Stimulated activated CD4-positive, alpha-beta T cell treated with anti-CD3 and anti-CD28 coated beads, TNF-alpha, amount 100 ng/mL, for 4 hours (primary cell): ENCODE measurements around the gene TSGA10IP.

Source experiments
- DNase-seq, 3 experiments: peaks; one replicate each; pipeline ENCODE4 v3.0.0-alpha.2; 2020; ENCODE audit warnings: low read depth in 3 of 3

The TSGA10IP gene

DNA sequence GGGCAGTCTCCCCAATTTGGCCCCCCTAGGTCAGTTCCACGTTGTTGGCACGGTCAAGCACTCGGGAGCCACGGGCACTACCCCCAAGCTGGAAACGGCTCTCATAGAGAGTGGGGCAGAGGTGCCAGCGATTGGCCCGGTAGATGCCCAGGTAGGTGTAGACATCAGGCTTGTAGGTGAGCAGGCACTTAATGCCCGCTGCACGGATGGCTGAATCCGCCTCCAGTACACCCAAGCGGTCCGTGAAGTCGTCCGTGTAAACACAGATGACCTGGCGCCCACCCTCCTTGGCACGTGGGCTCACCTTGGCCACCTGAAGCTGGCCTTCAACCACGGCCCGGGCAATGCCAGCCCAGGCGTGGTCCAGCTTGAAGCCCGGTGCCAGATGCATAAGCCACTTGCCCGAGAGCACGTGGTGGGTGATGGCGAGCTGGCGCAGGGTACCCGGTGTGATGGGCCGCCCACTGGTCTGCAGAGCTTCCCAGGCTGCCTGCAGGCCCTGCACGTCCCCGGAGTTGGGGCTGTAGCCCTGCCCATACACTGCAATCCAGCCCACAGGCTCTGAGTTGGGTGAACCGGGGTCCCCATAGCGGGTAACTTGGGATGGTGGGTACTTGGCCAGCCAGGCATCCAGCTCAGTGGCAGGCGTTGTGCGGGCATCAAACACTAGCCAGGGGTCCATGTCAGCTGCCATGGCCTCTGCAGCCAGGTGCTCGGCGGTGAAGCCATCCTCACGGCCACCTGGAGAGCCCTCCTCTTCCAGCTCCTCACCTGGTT lies 27.7 kb upstream of the TSGA10IP start:
- no peak for DNase-seq

- no peak for DNase-seq
Observed at GRCh38 chr11:65918211-65919140, 26.8 kb upstream of the TSGA10IP start, which contains the start of gene C11orf68. Gene C11orf68 (minus strand): TSS chr11:65919062. CDS start chr11:65919031, 31 bp downstream.

DNA sequence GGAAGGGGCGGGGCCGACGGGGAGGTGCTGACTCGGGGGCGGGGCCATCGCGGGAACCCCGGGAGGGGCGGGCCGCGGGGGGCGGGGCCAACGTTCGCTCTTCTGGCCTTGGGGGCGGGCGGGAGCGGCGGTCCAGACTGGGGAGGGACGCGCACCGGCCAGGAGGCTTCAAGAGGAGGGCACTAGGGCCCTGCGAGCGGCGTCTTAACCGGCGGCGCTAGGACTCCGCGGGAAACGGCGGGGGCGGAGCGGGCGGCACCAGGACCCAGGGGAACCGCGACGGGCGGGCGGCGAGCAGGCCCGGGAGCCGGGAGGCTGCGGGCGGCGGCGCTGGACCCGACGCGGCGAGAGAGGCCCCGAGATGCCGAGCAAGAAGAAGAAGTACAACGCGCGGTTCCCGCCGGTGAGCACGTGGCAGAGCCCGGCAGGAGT lies 26.1 kb upstream of the TSGA10IP start, which contains the start of gene DRAP1:
Gene DRAP1, plus strand, starts transcription at position 286 of the 432 bp plus-strand sequence. Its CDS starts 76 bp downstream, at position 362.
- DNase-seq = peak; percentile 99

GRCh38 chr11:65919573-65920371 lies 25.5 kb upstream of the TSGA10IP start:
- DNase-seq = peak in 2 of 3 experiments; percentile 41 to 56

DNA sequence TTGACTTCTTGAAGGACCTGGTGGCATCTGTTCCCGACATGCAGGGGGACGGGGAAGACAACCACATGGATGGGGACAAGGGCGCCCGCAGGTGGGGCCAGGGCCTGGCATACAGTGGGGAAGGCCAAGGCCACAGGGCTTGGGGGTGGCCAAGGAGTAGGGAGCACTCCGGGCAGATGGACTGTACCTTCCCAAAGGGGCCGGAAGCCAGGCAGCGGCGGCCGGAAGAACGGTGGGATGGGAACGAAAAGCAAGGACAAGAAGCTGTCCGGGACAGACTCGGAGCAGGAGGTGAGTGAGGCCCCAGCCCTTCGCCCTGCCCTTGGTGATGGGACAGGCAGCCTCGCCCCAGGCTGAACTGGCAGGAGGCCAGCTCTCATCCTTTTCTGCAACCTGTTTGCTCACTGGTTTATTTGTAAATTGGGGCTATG lies 24.9 kb upstream of the TSGA10IP start:
- no peak for DNase-seq

DNA sequence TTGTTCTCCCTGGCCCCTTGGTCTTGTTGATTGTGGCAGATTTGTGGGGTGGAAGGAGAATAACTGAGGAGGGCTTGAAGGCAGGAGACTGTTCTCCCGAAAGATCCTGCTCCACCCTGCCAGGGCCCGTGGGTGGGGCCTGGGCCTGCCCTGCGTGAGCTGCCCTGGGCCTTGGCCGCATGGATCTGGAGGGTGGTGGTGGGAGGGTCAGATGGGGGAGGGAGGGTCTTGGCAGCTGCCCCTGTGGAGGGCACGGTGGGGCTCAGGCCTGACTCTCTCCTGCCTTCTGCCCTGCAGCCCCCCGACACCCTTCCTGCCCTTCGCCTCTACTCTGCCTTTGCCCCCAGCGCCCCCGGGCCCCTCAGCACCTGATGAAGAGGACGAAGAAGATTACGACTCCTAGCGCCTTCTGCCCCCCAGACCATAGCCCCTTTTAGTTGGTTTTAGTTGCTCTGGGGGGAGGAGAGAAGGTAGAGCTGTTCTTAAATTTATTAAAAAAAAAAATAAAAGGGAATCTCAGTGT lies 24.2 kb upstream of the TSGA10IP start:
- DNase-seq = no peak

- DNase-seq = no peak
Observed at GRCh38 chr11:65921876-65922275, 23.4 kb upstream of the TSGA10IP start.

GRCh38 chr11:65922565-65922964 lies 22.7 kb upstream of the TSGA10IP start:
- no peak for DNase-seq

DNA sequence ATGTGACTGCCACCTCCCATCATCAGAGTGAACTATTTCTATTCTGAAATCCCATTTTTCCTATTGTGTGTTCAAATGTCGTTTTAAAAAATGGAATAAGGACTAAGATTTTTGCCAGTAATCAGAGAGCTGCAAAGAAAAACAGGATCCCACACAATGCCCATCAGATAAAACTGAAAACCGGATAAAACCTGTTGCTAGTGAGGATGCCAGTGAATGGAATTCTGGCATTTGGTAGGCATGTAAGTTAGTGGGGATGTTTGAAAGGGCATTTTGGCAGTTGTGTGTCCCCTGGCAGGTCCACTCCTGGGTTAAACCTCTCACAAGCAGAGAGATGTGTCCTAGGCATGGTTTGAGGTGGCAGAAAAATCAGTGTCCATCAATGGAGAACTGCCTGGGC lies 19.9 kb upstream of the TSGA10IP start:
- DNase-seq = no peak

- DNase-seq = peak; percentile 34 to 64 (median 54)
Observed at GRCh38 chr11:65927904-65928397, 17.3 kb upstream of the TSGA10IP start.

- DNase-seq = no peak
Observed at GRCh38 chr11:65928667-65929066, 16.6 kb upstream of the TSGA10IP start.

DNA sequence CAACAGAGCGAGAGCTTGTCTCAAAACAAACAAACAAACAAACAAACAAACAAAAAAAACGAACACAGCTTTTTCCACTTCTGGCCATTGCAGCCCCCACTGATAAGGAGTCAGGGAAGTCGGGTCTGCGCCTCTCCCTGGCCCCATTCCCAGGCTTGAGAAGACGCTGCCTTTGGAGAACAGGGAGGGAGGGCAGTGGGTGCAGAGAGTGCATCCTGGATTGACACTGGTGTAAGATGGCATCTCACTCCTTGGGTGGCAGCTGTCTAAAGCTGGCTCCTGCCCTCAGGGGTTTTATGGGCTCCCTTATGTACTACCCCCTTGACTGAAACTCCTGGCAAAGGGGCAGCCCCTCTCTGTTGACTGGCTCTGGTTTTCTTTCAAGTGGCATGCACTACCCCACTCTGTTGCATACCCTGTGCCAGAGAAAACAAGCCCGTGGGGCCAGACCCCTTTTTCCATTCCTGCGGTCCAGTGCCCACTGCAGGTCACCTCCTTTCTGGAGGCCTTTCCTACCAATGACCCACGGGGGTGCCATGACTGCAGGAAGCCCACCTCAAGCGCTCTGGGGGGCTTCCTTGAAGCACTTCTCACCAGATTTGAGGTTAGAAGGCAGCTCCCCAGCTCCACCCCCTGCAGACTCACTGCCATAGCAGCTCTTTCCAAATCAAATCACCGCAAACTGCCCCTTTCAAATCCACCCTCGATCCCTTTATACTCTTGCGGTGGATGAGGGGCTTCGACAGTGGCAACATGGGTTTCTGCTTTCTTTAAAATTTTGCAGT lies 13.3 kb upstream of the TSGA10IP start:
- no peak for DNase-seq

GRCh38 chr11:65932558-65932919 lies 12.7 kb upstream of the TSGA10IP start:
- no peak for DNase-seq

- no peak for DNase-seq
Observed at GRCh38 chr11:65934014-65934413, 11.3 kb upstream of the TSGA10IP start.

GRCh38 chr11:65937766-65938165 lies 7.5 kb upstream of the TSGA10IP start:
- no peak for DNase-seq

GRCh38 chr11:65941720-65942310 lies 3.5 kb upstream of the TSGA10IP start:
- no peak for DNase-seq

GRCh38 chr11:65942531-65942930 lies 2.7 kb upstream of the TSGA10IP start:
- DNase-seq = no peak

GRCh38 chr11:65944191-65944590 lies 1.1 kb upstream of the TSGA10IP start:
- DNase-seq = no peak

- no peak for DNase-seq
Observed at GRCh38 chr11:65944767-65945166, 513 bp upstream of the TSGA10IP start.
